CD4-positive, alpha-beta T cell (primary cell): ENCODE results near the gene LAGE3. TPM values are rescaled to one million over a fixed set of nuclear protein-coding genes. Genes with fewer than 3 reads are reported as not detected.

Source experiments
- ATAC-seq: fragments of 200-7000 bp; cut with Tn5 transposase; one replicate; pipeline ENCODE4 v1.10.0; 2022; ENCODE audit warnings: mild to moderate bottlenecking; ENCODE audit not compliant: poor library complexity
- CTCF ChIA-PET: fragments of 350-600 bp; sonication (Branson Sonifier 250); formaldehyde crosslinking; loops from one replicate; lab custom pipeline; 2021; ENCODE audit warnings: antibody characterized with exemption, inconsistent platforms; lab: Charles Lee
- POLR2A ChIA-PET: fragments of 350-600 bp; sonication (Branson Sonifier 250); formaldehyde crosslinking; loops from one replicate; lab custom pipeline; 2021; ENCODE audit warnings: antibody characterized with exemption, inconsistent platforms; lab: Charles Lee
- DNase-seq, 14 experiments: peaks; one replicate each; pipeline ENCODE4 v3.0.0-alpha.2; 2013 to 2020; ENCODE audit warnings: mixed read lengths in 2 of 14
- H3K27ac ChIP-seq, 2 donors: one replicate each; pipeline versions ENCODE4 v1.5.1 to v1.7.0; 2013; ENCODE audit warnings: low read length in 2 of 2, low read depth in 1 of 2, mild to moderate bottlenecking in 1 of 2
- H3K27me3 ChIP-seq, 2 experiments: 1 replicate in 1 of 2; 2 replicates in 1 of 2; pipeline versions ENCODE4 v1.6.1 to v1.7.0; 2013; ENCODE audit warnings: low read length in 2 of 2, control low read depth in 1 of 2, mild to moderate bottlenecking in 1 of 2, moderate library complexity in 1 of 2; ENCODE audit not compliant: insufficient read depth in 2 of 2, control insufficient read depth in 1 of 2
- H3K36me3 ChIP-seq: one replicate; pipeline ENCODE4 v1.6.1; 2013; ENCODE audit warnings: low read length, control low read depth; ENCODE audit not compliant: insufficient read depth
- H3K4me1 ChIP-seq: one replicate; pipeline ENCODE4 v1.6.1; 2013; ENCODE audit warnings: low read length, control low read depth; ENCODE audit not compliant: insufficient read depth
- H3K4me3 ChIP-seq: one replicate; pipeline ENCODE4 v1.5.1; 2013; ENCODE audit warnings: mild to moderate bottlenecking, low read length, moderate library complexity
- H3K9me3 ChIP-seq, 2 experiments: 1 replicate in 1 of 2; 2 replicates in 1 of 2; pipeline versions ENCODE4 v1.6.1 to v1.7.0; 2013; ENCODE audit warnings: low read length in 2 of 2, mild to moderate bottlenecking in 2 of 2, control low read depth in 1 of 2, moderate library complexity in 1 of 2; ENCODE audit not compliant: control insufficient read depth in 1 of 2, insufficient read depth in 1 of 2
- H3K27ac Mint-ChIP-seq: one replicate; pipeline ENCODE4 v1.8.0; 2020; ENCODE audit warnings: mixed read lengths
- H3K27me3 Mint-ChIP-seq: one replicate; pipeline ENCODE4 v1.8.0; 2021; ENCODE audit warnings: mixed read lengths
- H3K36me3 Mint-ChIP-seq: one replicate; pipeline ENCODE4 v1.8.0; 2021; ENCODE audit warnings: low read depth, mixed read lengths
- H3K4me1 Mint-ChIP-seq: one replicate; pipeline ENCODE4 v1.8.0; 2021; ENCODE audit warnings: low read depth, mixed read lengths
- H3K4me3 Mint-ChIP-seq: one replicate; pipeline ENCODE4 v1.8.0; 2020; ENCODE audit warnings: mild to moderate bottlenecking, mixed read lengths
- H3K9me3 Mint-ChIP-seq: one replicate; pipeline ENCODE4 v1.8.0; 2020; ENCODE audit warnings: mixed read lengths
- intact Hi-C, 2 experiments: fragments of 100-400 bp; cut with DNase I in 1 of 2; cut with micrococcal nuclease in 1 of 2; formaldehyde crosslinking; loops; one replicate each; pipeline versions ENCODE4 v1.15.1 to v1.9.0; 2023 to 2025; cut with DNase I, micrococcal nuclease
- total RNA-seq, 174 experiments: library from RNA in 2 of 174; stranded (reverse) in 2 of 174; gene quantifications; one replicate each; pipeline ENCODE4 v1.2.3 and lab custom pipeline; 2021 to 2026
- TF ChIP-seq, protein P1 (sequence below): fragments of 200-600 bp; IDR thresholded peaks from one replicate; pipeline ENCODE4 v1.8.0; 2022; ENCODE audit warnings: antibody characterized with exemption, mild to moderate bottlenecking

The LAGE3 gene
- total RNA-seq, 2 experiments from 2014 or later: 5.7 to 6.6 TPM

DNA sequence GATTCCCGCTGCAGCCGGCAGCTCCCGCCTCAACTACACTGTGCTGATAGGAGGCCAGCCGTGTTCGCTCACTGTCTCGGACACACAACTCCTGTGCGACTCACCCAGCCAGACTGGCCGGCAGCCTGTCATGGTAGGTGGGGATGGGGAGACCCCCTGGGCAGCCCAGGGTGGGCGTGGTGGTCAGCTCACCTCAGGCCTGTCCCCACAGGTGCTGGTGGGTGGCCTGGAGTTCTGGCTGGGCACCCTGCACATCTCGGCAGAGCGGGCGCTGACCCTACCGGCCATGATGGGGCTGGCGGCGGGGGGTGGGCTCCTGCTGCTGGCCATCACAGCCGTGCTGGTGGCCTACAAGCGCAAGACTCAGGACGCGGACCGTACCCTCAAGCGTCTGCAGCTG is 11.5 kb downstream of the LAGE3 start:
- Mint-ChIP-seq H3K27me3 (no peaks in the 10 kb centered on the region), H3K4me3 (no peak overlapping the region)
- no peak for ATAC-seq

DNA sequence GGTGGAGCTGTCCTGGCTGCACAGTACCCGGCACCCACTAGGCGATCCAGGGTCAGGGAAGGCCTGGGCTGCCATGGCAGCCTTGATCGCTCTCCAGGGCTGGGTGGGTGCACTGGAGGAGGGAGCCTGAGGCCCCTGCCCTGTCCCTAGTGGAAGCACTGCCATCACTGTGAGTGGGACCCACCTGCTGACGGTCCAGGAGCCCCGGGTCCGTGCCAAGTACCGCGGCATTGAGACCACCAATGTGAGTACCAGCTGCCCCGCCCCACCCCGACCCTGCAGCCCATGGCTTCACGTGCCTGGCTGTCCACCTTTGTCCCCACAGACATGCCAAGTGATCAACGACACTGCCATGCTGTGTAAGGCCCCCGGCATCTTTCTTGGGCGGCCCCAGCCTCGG is 12.2 kb downstream of the LAGE3 start:
- Mint-ChIP-seq H3K4me1 (no peaks in the 10 kb centered on the region), H3K27ac (no peak overlapping the region), H3K9me3 (no peaks in the 10 kb centered on the region), H3K36me3 (peaks cover 21% of the 10 kb centered on the region), H3K4me3 (no peak overlapping the region), H3K27me3 (no peaks in the 10 kb centered on the region)
- DNase-seq: no peak
- no peaks in the 10 kb centered on the region for H3K4me1 ChIP-seq
- no peaks in the 10 kb centered on the region for H3K27me3 ChIP-seq
- H3K4me3 ChIP-seq: no peak overlapping the region
- ChIA-PET POLR2A (no interaction called here), CTCF (no interaction called here)
- TF ChIP-seq, protein P1, sequence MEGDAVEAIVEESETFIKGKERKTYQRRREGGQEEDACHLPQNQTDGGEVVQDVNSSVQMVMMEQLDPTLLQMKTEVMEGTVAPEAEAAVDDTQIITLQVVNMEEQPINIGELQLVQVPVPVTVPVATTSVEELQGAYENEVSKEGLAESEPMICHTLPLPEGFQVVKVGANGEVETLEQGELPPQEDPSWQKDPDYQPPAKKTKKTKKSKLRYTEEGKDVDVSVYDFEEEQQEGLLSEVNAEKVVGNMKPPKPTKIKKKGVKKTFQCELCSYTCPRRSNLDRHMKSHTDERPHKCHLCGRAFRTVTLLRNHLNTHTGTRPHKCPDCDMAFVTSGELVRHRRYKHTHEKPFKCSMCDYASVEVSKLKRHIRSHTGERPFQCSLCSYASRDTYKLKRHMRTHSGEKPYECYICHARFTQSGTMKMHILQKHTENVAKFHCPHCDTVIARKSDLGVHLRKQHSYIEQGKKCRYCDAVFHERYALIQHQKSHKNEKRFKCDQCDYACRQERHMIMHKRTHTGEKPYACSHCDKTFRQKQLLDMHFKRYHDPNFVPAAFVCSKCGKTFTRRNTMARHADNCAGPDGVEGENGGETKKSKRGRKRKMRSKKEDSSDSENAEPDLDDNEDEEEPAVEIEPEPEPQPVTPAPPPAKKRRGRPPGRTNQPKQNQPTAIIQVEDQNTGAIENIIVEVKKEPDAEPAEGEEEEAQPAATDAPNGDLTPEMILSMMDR: no peak
- intact Hi-C loops: no loop called here
- no peak overlapping the region for H3K27ac ChIP-seq
- H3K9me3 ChIP-seq: no peaks in the 10 kb centered on the region
- no peak for ATAC-seq
- H3K36me3 ChIP-seq: peaks cover 66% of the 10 kb centered on the region

More for the DNA sequence above, 11.5 kb downstream of the LAGE3 start:
- Mint-ChIP-seq H3K4me1 (no peaks in the 10 kb centered on the region), H3K9me3 (no peaks in the 10 kb centered on the region), H3K36me3 (peaks cover 19% of the 10 kb centered on the region), H3K27ac (no peak overlapping the region)
- intact Hi-C loops: no loop called here
- peak in 1 of 14 experiments; percentile 0 for DNase-seq
- ChIA-PET CTCF (no interaction called here), POLR2A (no interaction called here)
- Histone ChIP-seq H3K27me3 (no peaks in the 10 kb centered on the region), H3K27ac (no peak overlapping the region), H3K4me3 (no peak overlapping the region), H3K4me1 (no peaks in the 10 kb centered on the region), H3K9me3 (no peaks in the 10 kb centered on the region), H3K36me3 (peaks cover 61% of the 10 kb centered on the region)
- TF ChIP-seq, protein P1: no peak

DNA sequence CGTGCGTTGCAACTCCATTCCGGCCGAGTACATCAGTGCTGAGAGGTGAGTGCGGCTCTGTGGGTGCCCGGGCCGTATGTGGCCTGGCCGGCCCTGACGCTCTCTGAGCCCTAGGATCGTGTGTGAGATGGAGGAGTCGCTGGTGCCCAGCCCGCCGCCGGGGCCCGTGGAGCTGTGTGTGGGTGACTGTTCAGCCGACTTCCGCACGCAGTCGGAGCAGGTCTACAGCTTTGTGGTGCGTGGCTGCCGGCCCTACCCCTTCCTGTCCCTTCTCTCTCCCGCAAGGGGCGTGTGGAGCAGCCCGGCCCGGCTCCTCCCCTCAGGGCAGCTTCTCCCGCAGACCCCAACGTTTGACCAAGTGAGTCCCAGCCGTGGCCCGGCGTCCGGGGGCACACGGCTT is 13.0 kb downstream of the LAGE3 start:
- Histone ChIP-seq H3K27ac (no peak overlapping the region), H3K27me3 (no peaks in the 10 kb centered on the region), H3K36me3 (peaks cover 69% of the 10 kb centered on the region), H3K4me1 (no peaks in the 10 kb centered on the region), H3K9me3 (no peaks in the 10 kb centered on the region), H3K4me3 (no peak overlapping the region)
- no peak overlapping the region for H3K27ac Mint-ChIP-seq
- no peaks in the 10 kb centered on the region for H3K9me3 Mint-ChIP-seq
- intact Hi-C loops: no loop called here
- TF ChIP-seq, protein P1: no peak
- POLR2A ChIA-PET: no interaction called here
- CTCF ChIA-PET: no interaction called here
- no peak for DNase-seq
- no peak overlapping the region for H3K4me3 Mint-ChIP-seq
- no peaks in the 10 kb centered on the region for H3K27me3 Mint-ChIP-seq
- H3K4me1 Mint-ChIP-seq: no peaks in the 10 kb centered on the region
- peaks cover 26% of the 10 kb centered on the region for H3K36me3 Mint-ChIP-seq
- ATAC-seq: no peak
